Measurements from ENCODE around the gene DPP6. TPM values are rescaled to one million over a fixed set of nuclear protein-coding genes. Genes with fewer than 3 reads are reported as not detected.

The DPP6 gene
- total and polyA plus RNA-seq, 2 experiments from 2014 or later: not detected

- Histone ChIP-seq H3K4me3 (no peak overlapping the region), H3K9me2 (ENCODE audit: insufficient read depth) (no peaks in the 10 kb centered on the region), H3K36me3 (ENCODE audit: insufficient read depth) (no peaks in the 10 kb centered on the region), H3K27me3 (ENCODE audit: insufficient read depth) (no peaks in the 10 kb centered on the region), H4K20me1 (replicated peaks; ENCODE audit: insufficient read depth) (no peaks in the 10 kb centered on the region), H3K27ac (ENCODE audit: low read depth) (no peak overlapping the region), H3F3A (replicated peaks; ENCODE audit: low read depth) (peaks cover 5% of the 10 kb centered on the region), H3K4me2 (no peak overlapping the region), H3K4me1 (ENCODE audit: insufficient read depth) (no peaks in the 10 kb centered on the region), H2AFZ (no peak overlapping the region), H3K79me2 (replicated peaks; ENCODE audit: insufficient read depth) (no peaks in the 10 kb centered on the region)
- Mint-ChIP-seq H3K27ac (no peak overlapping the region), H3K27me3 (ENCODE audit: insufficient read depth, low read depth, poor library complexity) (no peaks in the 10 kb centered on the region), H3K9me3 (no peaks in the 10 kb centered on the region), H3K4me1 (no peaks in the 10 kb centered on the region), H3K4me3 (no peak overlapping the region), H3K36me3 (ENCODE audit: low read depth) (no peaks in the 10 kb centered on the region)
- TF ChIP-seq ETS1 (IDR thresholded peaks at IDR 0.05) (no peak), ZNF462 (CRISPR knock-in tag; IDR thresholded peaks at IDR 0.05) (no peak), JUNB (IDR thresholded peaks at IDR 0.05; ENCODE audit: unreplicated experiment) (no peak), ZNF331 (CRISPR knock-in tag; IDR thresholded peaks at IDR 0.05; ENCODE audit: low read depth) (no peak), STAT1 (IDR thresholded peaks at IDR 0.05; ENCODE audit: unreplicated experiment) (no peak), REST (IDR thresholded peaks at IDR 0.05; ENCODE audit: unreplicated experiment) (no peak), EZH2phosphoT487 (IDR thresholded peaks at IDR 0.05; ENCODE audit: unreplicated experiment) (no peak), CTCF (conservative IDR thresholded peaks at IDR 0.05; ENCODE audit: low read depth in 2 of 2) (no peak), EZH2 (IDR thresholded peaks at IDR 0.05; ENCODE audit: low read depth, unreplicated experiment) (no peak)
- DNase-seq (ENCODE audit: low spot score) (no peak), ATAC-seq (no peak)
These were observed 829.3 kb downstream of the DPP6 start for GRCh38 chr7:154881526-154881925.
